GM18907 (cell line): ENCODE results near the gene FARS2.

Source experiments
- ATAC-seq: cut with Tn5 transposase; IDR thresholded peaks from one replicate; pipeline ENCODE4 v1.9.1; 2021; ENCODE audit warnings: mild to moderate bottlenecking, moderate library complexity; ENCODE audit not compliant: unreplicated experiment

Gene FARS2

GRCh38 chr6:5260661-5261544 lies at the start of gene FARS2, which contains the start of gene LYRM4:
Gene FARS2 (plus strand): TSS chr6:5261513.
Gene LYRM4 (minus strand): TSS chr6:5260950. CDS start chr6:5260733, 217 bp downstream.
- ATAC-seq: peak; percentile 83

GRCh38 chr6:5213836-5214235 lies 47.5 kb upstream of the FARS2 start:
- ATAC-seq: no peak

GRCh38 chr6:5214570-5215052 lies 46.7 kb upstream of the FARS2 start:
- ATAC-seq: no peak

- no peak for ATAC-seq
These were observed 46.2 kb upstream of the FARS2 start for GRCh38 chr6:5215159-5215558.

GRCh38 chr6:5215799-5216198 lies 45.5 kb upstream of the FARS2 start:
- no peak for ATAC-seq

GRCh38 chr6:5217356-5217755 lies 44.0 kb upstream of the FARS2 start:
- ATAC-seq: no peak

- no peak for ATAC-seq
These were observed 42.2 kb upstream of the FARS2 start for GRCh38 chr6:5219011-5219691.

GRCh38 chr6:5220443-5220842 lies 40.9 kb upstream of the FARS2 start:
- no peak for ATAC-seq

GRCh38 chr6:5223309-5223708 lies 38.0 kb upstream of the FARS2 start:
- no peak for ATAC-seq

- no peak for ATAC-seq
These were observed 32.0 kb upstream of the FARS2 start for GRCh38 chr6:5229356-5229755.

- no peak for ATAC-seq
These were observed 31.2 kb upstream of the FARS2 start for GRCh38 chr6:5230081-5230480.

- ATAC-seq: no peak
These were observed 30.0 kb upstream of the FARS2 start for GRCh38 chr6:5231289-5231688.

- no peak for ATAC-seq
These were observed 26.4 kb upstream of the FARS2 start for GRCh38 chr6:5234874-5235273.

- no peak for ATAC-seq
These were observed 25.5 kb upstream of the FARS2 start for GRCh38 chr6:5235830-5236229.

GRCh38 chr6:5237805-5238204 lies 23.5 kb upstream of the FARS2 start:
- ATAC-seq: no peak

- no peak for ATAC-seq
These were observed 23.0 kb upstream of the FARS2 start for GRCh38 chr6:5238336-5238735.

GRCh38 chr6:5241252-5241651 lies 20.1 kb upstream of the FARS2 start:
- no peak for ATAC-seq

- ATAC-seq: no peak
These were observed 18.2 kb upstream of the FARS2 start for GRCh38 chr6:5243069-5243468.

- no peak for ATAC-seq
These were observed 14.9 kb upstream of the FARS2 start for GRCh38 chr6:5246141-5247097.

- ATAC-seq: no peak
These were observed 14.1 kb upstream of the FARS2 start for GRCh38 chr6:5247201-5247600.
